GM12874 (cell line): ENCODE data around the gene THADA.

Experiments used
- CTCF ChIP-seq: IDR thresholded peaks from 2 replicates; pipeline ENCODE4 v1.5.1; 2011; ENCODE audit warnings: low read depth, mild to moderate bottlenecking, control low read depth, low read length, moderate library complexity; ENCODE audit not compliant: insufficient read depth

THADA gene

GRCh38 chr2:43402002-43402401 lies 193.8 kb downstream of the THADA start:
- TF ChIP-seq CTCF = no peak

- TF ChIP-seq CTCF = no peak
Measured at GRCh38 chr2:43400508-43400907, 195.3 kb downstream of the THADA start.

- TF ChIP-seq CTCF = no peak
Measured at GRCh38 chr2:43399515-43400264, 196.1 kb downstream of the THADA start.

GRCh38 chr2:43399098-43399497 lies 196.7 kb downstream of the THADA start:
- no peak for TF ChIP-seq CTCF

GRCh38 chr2:43397821-43398220 lies 198.0 kb downstream of the THADA start:
- no peak for TF ChIP-seq CTCF

- no peak for TF ChIP-seq CTCF
Measured at GRCh38 chr2:43397411-43397810, 198.4 kb downstream of the THADA start.

- no peak for TF ChIP-seq CTCF
Measured at GRCh38 chr2:43393918-43394317, 201.9 kb downstream of the THADA start.

GRCh38 chr2:43391878-43392215 lies 204.0 kb downstream of the THADA start:
- no peak for TF ChIP-seq CTCF
